ENCODE results near the gene ARMH2. TPM values are rescaled to one million over a fixed set of nuclear protein-coding genes. Genes with fewer than 3 reads are reported as not detected.

The ARMH2 gene
- total RNA-seq, 3 donors from 2014 or later (not counting 1 experiment from before 2014, with no cell fraction given) = 0.68 to 3.0 (median 1.2) TPM

- no peaks in the 10 kb centered on the region for H3K27me3 Mint-ChIP-seq (ENCODE audit: low read depth in 2 of 2)
- intact Hi-C loops (cut with micrococcal nuclease) = no loop called here
- no peaks in the 10 kb centered on the region for H3K36me3 Mint-ChIP-seq
- WGBS (ENCODE audit: insufficient coverage) = 81% methylated on average over 3 of the region's 3 CpGs
- TF ChIP-seq CTCF (IDR thresholded peaks at IDR 0.05) = no peak
- H3K27me3 ChIP-seq (ENCODE audit: control insufficient read depth, insufficient read depth, low read length) = no peaks in the 10 kb centered on the region
- no peak overlapping the region for H3K4me3 Mint-ChIP-seq
- H3K9me3 ChIP-seq (ENCODE audit: control insufficient read depth, insufficient read depth, low read length) = no peaks in the 10 kb centered on the region
- ATAC-seq (no peak), DNase-seq (no peak)
- no peaks in the 10 kb centered on the region for H3K9me3 Mint-ChIP-seq
- no peaks in the 10 kb centered on the region for H3K4me1 Mint-ChIP-seq
- no peak overlapping the region for H3K27ac ChIP-seq (ENCODE audit: low read length)
- H3K36me3 ChIP-seq (ENCODE audit: control insufficient read depth, insufficient read depth, low read length) = no peaks in the 10 kb centered on the region
- no peaks in the 10 kb centered on the region for H3K4me1 ChIP-seq (ENCODE audit: control insufficient read depth, insufficient read depth, low read length)
- no peak overlapping the region for H3K27ac Mint-ChIP-seq
- no peak overlapping the region for H3K4me3 ChIP-seq (ENCODE audit: low read length)
Measured at GRCh38 chr6:24763578-24763977, 35.1 kb downstream of the ARMH2 start.

GRCh38 chr6:24761851-24762250, 36.9 kb downstream of the ARMH2 start:
- Histone ChIP-seq H3K36me3 (ENCODE audit: control insufficient read depth, insufficient read depth, low read length) (no peaks in the 10 kb centered on the region), H3K9me3 (ENCODE audit: control insufficient read depth, insufficient read depth, low read length) (no peaks in the 10 kb centered on the region), H3K4me3 (ENCODE audit: low read length) (no peak overlapping the region), H3K27ac (ENCODE audit: low read length) (no peak overlapping the region), H3K4me1 (ENCODE audit: control insufficient read depth, insufficient read depth, low read length) (no peaks in the 10 kb centered on the region), H3K27me3 (ENCODE audit: control insufficient read depth, insufficient read depth, low read length) (no peaks in the 10 kb centered on the region)
- Mint-ChIP-seq H3K36me3 (no peaks in the 10 kb centered on the region), H3K27ac (no peak overlapping the region), H3K9me3 (no peaks in the 10 kb centered on the region), H3K4me1 (no peaks in the 10 kb centered on the region), H3K4me3 (no peak overlapping the region), H3K27me3 (ENCODE audit: low read depth in 2 of 2) (no peaks in the 10 kb centered on the region)
- ATAC-seq = no peak
- no peak for DNase-seq
- intact Hi-C loops (cut with micrococcal nuclease) = no loop called here
- TF ChIP-seq CTCF (IDR thresholded peaks at IDR 0.05) = no peak

- H3K9me3 Mint-ChIP-seq = no peaks in the 10 kb centered on the region
- H3K9me3 ChIP-seq (ENCODE audit: control insufficient read depth, insufficient read depth, low read length) = no peaks in the 10 kb centered on the region
- H3K36me3 Mint-ChIP-seq = no peaks in the 10 kb centered on the region
- no peak for ATAC-seq
- no peak for TF ChIP-seq CTCF (IDR thresholded peaks at IDR 0.05)
- H3K36me3 ChIP-seq (ENCODE audit: control insufficient read depth, insufficient read depth, low read length) = no peaks in the 10 kb centered on the region
- no peak overlapping the region for H3K27ac ChIP-seq (ENCODE audit: low read length)
- intact Hi-C loops (cut with micrococcal nuclease) = no loop called here
- H3K27me3 Mint-ChIP-seq (ENCODE audit: low read depth in 2 of 2) = no peaks in the 10 kb centered on the region
- WGBS (ENCODE audit: insufficient coverage) = 93% methylated on average over 17 of the region's 17 CpGs
- no peak overlapping the region for H3K4me3 Mint-ChIP-seq
- H3K27ac Mint-ChIP-seq = no peak overlapping the region
- H3K4me1 Mint-ChIP-seq = no peaks in the 10 kb centered on the region
- H3K27me3 ChIP-seq (ENCODE audit: control insufficient read depth, insufficient read depth, low read length) = no peaks in the 10 kb centered on the region
- no peaks in the 10 kb centered on the region for H3K4me1 ChIP-seq (ENCODE audit: control insufficient read depth, insufficient read depth, low read length)
- H3K4me3 ChIP-seq (ENCODE audit: low read length) = no peak overlapping the region
- no peak for DNase-seq
Measured at GRCh38 chr6:24761193-24761835, 37.4 kb downstream of the ARMH2 start.

GRCh38 chr6:24760210-24760609, 38.5 kb downstream of the ARMH2 start:
- Histone ChIP-seq H3K27ac (ENCODE audit: low read length) (no peak overlapping the region), H3K4me3 (ENCODE audit: low read length) (no peak overlapping the region), H3K4me1 (ENCODE audit: control insufficient read depth, insufficient read depth, low read length) (no peaks in the 10 kb centered on the region), H3K9me3 (ENCODE audit: control insufficient read depth, insufficient read depth, low read length) (no peaks in the 10 kb centered on the region), H3K36me3 (ENCODE audit: control insufficient read depth, insufficient read depth, low read length) (no peaks in the 10 kb centered on the region), H3K27me3 (ENCODE audit: control insufficient read depth, insufficient read depth, low read length) (no peaks in the 10 kb centered on the region)
- no peaks in the 10 kb centered on the region for H3K27me3 Mint-ChIP-seq (ENCODE audit: low read depth in 2 of 2)
- no peak overlapping the region for H3K4me3 Mint-ChIP-seq
- intact Hi-C loops (cut with micrococcal nuclease) = no loop called here
- 93% methylated on average over 5 of the region's 5 CpGs for WGBS (ENCODE audit: insufficient coverage)
- no peaks in the 10 kb centered on the region for H3K9me3 Mint-ChIP-seq
- no peak overlapping the region for H3K27ac Mint-ChIP-seq
- DNase-seq = no peak
- no peak for ATAC-seq
- no peaks in the 10 kb centered on the region for H3K36me3 Mint-ChIP-seq
- H3K4me1 Mint-ChIP-seq = no peaks in the 10 kb centered on the region
- no peak for TF ChIP-seq CTCF (IDR thresholded peaks at IDR 0.05)
